ENCODE data around the gene TIMM8B.

Gene TIMM8B

GRCh38 chr11:112087212-112087611 lies 656 bp upstream of the TIMM8B start:
- H3K27ac ChIP-seq = peak overlapping the region; percentile 72
- H3K27me3 ChIP-seq (ENCODE audit: control insufficient read depth, insufficient read depth, low read length) = no peaks in the 10 kb centered on the region
- H3K4me1 ChIP-seq = peaks cover 6% of the 10 kb centered on the region
- H2AFZ ChIP-seq = peak overlapping the region; percentile 77
- no peak for TF ChIP-seq CTCF (IDR thresholded peaks at IDR 0.05)
- H3K79me2 ChIP-seq = peaks cover 19% of the 10 kb centered on the region
- peak overlapping the region; percentile 54 for H3K4me2 ChIP-seq (ENCODE audit: low read length)
- peak overlapping the region; percentile 95 for H3K4me3 ChIP-seq (ENCODE audit: low read depth, low read length)
- no peaks in the 10 kb centered on the region for H3K9me3 ChIP-seq (ENCODE audit: control insufficient read depth, low read length)
- no peak overlapping the region for H3K9ac ChIP-seq
- no peaks in the 10 kb centered on the region for H3K36me3 ChIP-seq (ENCODE audit: control insufficient read depth, insufficient read depth, low read length)

- Histone ChIP-seq H3K27ac (peak overlapping the region; percentile 53), H2AFZ (peak overlapping the region; percentile 69), H3K4me1 (peaks cover 6% of the 10 kb centered on the region), H3K9me3 (ENCODE audit: control insufficient read depth, low read length) (no peaks in the 10 kb centered on the region), H3K9ac (peak overlapping the region; percentile 8), H3K4me3 (ENCODE audit: low read depth, low read length) (peak overlapping the region; percentile 95), H3K27me3 (ENCODE audit: control insufficient read depth, insufficient read depth, low read length) (no peaks in the 10 kb centered on the region), H3K36me3 (ENCODE audit: control insufficient read depth, insufficient read depth, low read length) (no peaks in the 10 kb centered on the region), H3K4me2 (ENCODE audit: low read length) (peak overlapping the region; percentile 66), H3K79me2 (peaks cover 19% of the 10 kb centered on the region)
- no peak for TF ChIP-seq CTCF (IDR thresholded peaks at IDR 0.05)
These were observed 634 bp downstream of the TIMM8B start for GRCh38 chr11:112085822-112086421.

- no peak overlapping the region for H3K4me3 ChIP-seq (ENCODE audit: low read depth, low read length)
- TF ChIP-seq CTCF (IDR thresholded peaks at IDR 0.05) = no peak
- no peaks in the 10 kb centered on the region for H3K4me1 ChIP-seq
- no peak overlapping the region for H3K9ac ChIP-seq
- no peaks in the 10 kb centered on the region for H3K27me3 ChIP-seq (ENCODE audit: control insufficient read depth, insufficient read depth, low read length)
- no peak overlapping the region for H3K27ac ChIP-seq
- no peak overlapping the region for H3K4me2 ChIP-seq (ENCODE audit: low read length)
- peaks cover 10% of the 10 kb centered on the region for H3K79me2 ChIP-seq
- no peaks in the 10 kb centered on the region for H3K36me3 ChIP-seq (ENCODE audit: control insufficient read depth, insufficient read depth, low read length)
- no peaks in the 10 kb centered on the region for H3K9me3 ChIP-seq (ENCODE audit: control insufficient read depth, low read length)
- no peak overlapping the region for H2AFZ ChIP-seq
These were observed 3.8 kb downstream of the TIMM8B start for GRCh38 chr11:112082729-112083128.

GRCh38 chr11:112073941-112074811 lies 12.4 kb downstream of the TIMM8B start, which contains the start of the genes NKAPD1 and PIH1D2:
TSS of gene NKAPD1 (plus strand) at chr11:112074299. CDS start at chr11:112075575, 1,276 bp downstream.
TSS of gene PIH1D2 (minus strand) at chr11:112074017. CDS start at chr11:112073174, 843 bp downstream.
- peak within 1 kb of the TSS; percentile 76 for H3K9ac ChIP-seq
- H3K36me3 ChIP-seq (ENCODE audit: control insufficient read depth, insufficient read depth, low read length) = no peaks in the 10 kb centered on the region
- H2AFZ ChIP-seq = peak within 1 kb of the TSS; percentile 92
- H3K79me2 ChIP-seq = peaks cover 4% of the 10 kb centered on the region
- H3K4me3 ChIP-seq (ENCODE audit: low read depth, low read length) = peak within 1 kb of the TSS; percentile 85
- no peak for TF ChIP-seq CTCF (IDR thresholded peaks at IDR 0.05)
- peak within 1 kb of the TSS; percentile 75 for H3K27ac ChIP-seq
- H3K4me1 ChIP-seq = no peaks in the 10 kb centered on the region
- no peaks in the 10 kb centered on the region for H3K27me3 ChIP-seq (ENCODE audit: control insufficient read depth, insufficient read depth, low read length)
- no peaks in the 10 kb centered on the region for H3K9me3 ChIP-seq (ENCODE audit: control insufficient read depth, low read length)
- H3K4me2 ChIP-seq (ENCODE audit: low read length) = peak within 1 kb of the TSS; percentile 81

Measured in parathyroid adenoma (tissue), 2 donors.